Activated gamma-delta T cell (primary cell): ENCODE measurements around the gene TMEM135.
"Not testable (repeated sequence)": the region's sequence is repeated elsewhere in the genome, so short reads cannot be mapped to it uniquely, and the experiment has no call there.

Experiments used
- DNase-seq: peaks from one replicate; lab custom pipeline; 2025; lab: John Stamatoyannopoulos, UW

The TMEM135 gene

GRCh38 chr11:87020764-87021365, 16.9 kb upstream of the TMEM135 start:
- DNase-seq, result no peak

DNA sequence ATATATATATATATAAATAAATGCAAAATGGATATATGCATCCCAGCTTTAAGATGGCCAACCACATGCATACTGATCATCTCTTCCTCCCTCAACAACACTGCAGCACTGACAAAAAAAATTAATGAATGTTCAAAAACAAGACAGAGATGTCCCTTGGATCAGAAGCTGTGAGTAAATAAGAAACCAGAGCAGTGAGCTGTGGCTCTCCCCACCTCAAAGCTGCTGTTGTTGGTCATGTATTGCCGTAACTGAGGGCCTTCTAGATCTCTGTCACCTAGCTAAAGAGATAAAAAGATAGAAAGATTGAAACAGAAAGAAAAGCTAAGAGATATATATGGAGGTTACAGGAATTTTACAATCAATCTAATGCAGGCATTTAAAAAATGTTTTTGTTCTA, 15.5 kb upstream of the TMEM135 start:
- no peak for DNase-seq

GRCh38 chr11:87022738-87023137, 15.0 kb upstream of the TMEM135 start:
- DNase-seq, result no peak

- DNase-seq, result not testable (repeated sequence)
Measured at GRCh38 chr11:87026415-87026814, 11.3 kb upstream of the TMEM135 start.

DNA sequence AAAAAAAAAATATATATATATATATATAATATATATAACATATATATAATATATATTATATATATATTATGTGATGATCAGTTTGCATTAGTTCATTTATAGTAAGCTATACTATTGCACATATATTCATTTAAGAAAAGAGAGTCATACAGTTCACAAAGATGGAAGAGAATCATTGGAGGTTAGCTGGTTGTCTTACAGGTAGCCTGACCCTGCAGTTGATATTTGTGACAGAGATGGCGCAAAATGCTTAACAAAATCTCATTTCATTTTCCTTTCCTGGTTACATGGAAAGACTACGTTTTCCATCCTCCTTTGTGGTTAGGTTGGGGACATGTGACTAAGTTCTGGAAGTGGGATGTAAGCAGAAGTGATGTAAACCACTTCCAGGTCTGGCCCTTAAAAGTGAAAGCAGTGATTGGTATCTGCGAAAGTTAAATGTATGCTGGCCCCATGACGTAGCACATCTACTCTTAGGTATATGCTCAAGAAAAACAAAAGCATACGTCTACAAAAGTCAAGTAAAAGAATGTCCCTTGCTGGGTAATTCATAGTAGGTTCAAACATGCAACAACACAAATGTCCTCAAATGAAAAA, 7.2 kb upstream of the TMEM135 start:
- no peak for DNase-seq

DNA sequence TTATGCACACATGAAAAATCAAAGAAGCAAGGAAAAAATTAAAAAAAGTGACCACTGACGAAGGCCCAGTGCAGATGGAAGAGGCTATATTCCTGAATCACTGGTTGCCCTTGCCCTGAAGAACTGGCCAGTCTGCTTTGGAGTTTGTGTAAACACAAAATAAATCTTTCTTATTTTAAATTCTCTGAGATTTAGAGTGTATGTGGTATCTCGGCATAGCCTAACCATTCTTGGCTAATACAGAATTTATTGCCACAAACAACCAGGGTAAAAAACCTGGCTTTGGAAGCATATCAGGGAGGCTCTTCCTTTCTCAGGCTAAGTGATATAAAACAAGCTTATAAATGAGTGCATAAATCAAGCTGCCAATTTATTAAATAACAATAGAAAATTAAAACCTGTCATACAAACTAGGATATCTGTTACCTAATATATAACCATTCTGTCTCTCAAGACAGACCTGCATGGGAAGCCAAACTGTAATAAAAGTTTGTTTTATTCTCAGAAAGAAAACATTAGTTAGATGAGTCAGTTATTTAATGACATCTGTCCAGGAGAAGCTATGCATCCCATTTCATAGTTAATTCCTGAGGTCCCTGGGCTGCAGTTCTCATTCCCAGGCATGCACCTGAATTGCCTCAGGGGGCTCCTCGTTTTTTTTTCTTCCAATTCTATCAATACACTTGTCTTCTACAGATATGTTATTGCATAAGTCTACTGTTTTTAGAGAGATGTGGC, 6.1 kb upstream of the TMEM135 start:
- no peak for DNase-seq

- DNase-seq, result no peak
Measured at GRCh38 chr11:87033561-87033960, 4.2 kb upstream of the TMEM135 start.

DNA sequence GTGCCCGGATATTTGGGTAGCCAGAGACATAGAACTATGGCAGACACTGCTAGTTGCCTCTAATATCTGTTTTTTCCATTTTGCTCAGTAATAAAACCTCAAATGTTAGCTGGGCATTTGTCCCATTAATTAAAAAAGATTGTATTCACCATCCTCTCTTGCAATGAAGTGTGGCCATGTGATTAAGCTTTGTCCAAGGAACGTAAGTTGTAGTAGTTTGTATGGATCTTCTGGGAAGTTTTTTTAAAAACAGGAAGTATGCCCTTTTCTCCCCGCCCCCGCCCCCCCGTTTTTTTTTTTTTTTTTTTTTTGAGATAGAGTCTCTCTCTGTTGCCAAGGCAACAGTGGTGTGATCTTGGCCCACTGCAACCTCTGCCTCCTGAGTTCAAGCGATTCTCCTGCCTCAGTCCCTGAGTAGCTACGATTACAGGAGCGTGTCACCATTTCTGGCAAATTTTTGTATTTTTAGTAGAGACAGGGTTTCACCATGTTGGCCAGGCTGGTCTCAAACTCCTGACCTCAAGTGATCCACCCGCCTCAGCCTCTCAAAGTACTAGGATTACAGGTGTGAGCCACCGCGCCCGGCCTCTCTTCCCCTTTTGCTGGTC, 1.7 kb upstream of the TMEM135 start:
- no peak for DNase-seq

GRCh38 chr11:87036756-87037449, 831 bp upstream of the TMEM135 start:
- no peak for DNase-seq

DNA sequence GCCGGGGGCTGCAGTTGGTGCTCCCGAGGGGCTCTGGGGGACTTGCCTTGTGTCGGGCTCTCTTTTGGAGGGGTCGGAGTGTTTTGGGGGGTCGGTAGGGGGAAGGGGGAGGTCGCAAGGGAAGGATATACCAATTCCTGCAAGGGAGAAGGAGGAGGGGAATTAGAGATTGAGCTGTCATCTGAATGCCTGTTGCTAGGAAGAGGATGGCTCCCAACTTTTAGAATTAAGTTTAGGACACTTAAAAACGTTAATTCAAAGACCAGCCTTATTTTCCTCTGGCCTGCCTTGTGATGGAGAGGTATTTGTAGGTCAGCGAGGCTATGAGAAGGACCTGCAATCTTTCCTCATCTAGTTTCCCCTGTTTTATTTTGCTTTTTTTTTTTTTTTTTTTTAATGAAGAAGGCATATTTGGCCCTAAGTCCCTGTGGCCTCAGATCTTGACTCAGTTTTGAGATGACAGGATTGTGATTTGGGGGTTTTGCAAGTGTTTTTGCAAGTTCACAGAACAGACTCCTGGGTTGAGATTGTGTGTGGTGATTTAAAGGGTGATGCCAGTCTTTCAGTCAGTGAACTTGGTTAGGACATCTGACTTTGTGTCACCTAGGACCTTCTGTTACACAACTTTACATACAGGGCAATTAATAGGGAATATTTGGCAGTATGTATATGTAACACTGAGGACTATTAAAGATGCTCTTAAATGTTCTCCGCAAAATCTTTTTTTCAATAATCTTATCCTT, 672 bp downstream of the TMEM135 start:
- DNase-seq, result no peak

DNA sequence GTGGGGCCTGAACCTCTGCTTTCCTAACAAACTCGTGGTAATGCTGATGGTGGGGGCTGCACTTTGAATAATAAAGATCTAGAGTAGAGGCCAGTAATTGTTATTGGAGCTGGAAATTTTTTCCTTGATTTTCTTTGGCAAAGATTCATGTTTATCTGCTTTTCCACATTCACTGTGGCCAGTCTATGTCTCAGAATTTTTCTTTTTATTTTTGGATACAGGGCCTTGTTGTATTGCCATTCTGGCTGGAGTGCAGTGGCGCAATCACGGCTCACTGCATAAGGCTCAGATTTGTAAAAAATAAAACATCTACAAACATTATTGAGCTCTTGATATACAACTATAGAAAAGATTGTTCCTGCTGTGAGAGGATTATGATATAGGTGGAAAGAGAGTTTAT, 1.6 kb downstream of the TMEM135 start:
- DNase-seq, result no peak

DNA sequence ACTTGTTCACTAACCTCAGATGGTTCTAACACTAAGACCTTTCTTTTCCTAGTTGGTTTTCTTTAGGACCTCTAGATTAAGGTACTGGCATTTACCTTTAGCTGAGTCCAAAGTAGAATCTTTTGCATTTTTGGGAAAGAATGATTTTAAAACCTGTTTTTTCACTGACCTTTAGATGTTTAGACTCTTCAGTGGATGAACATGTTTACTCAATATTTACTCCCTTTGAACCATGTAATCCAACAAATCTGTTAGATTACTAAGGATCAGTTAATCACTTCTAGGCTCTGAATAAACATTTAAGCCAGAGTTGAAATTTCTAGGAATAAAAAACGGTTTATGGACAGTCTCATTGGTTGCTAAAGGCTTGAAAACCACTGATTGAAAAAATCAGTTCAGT, 6.2 kb downstream of the TMEM135 start:
- no peak for DNase-seq

DNA sequence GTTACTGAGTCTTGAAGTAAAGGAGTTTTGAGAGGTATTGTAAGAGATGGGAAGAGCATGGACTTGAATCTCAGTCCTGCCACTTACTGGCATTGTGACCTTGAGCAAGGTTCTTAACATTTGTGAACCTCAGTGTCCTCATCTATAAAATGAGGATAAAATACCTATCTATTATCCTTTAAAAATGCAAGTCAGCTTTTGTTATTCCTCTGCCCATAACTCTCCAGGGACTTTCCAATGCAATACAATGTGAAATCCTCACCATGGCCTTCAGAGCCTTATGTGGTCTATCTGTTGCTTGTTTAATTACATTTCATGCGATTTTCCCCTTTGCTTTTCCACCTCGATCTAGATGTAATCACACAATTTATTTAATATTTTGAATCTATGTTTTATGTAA, 9.1 kb downstream of the TMEM135 start:
- no peak for DNase-seq

- DNase-seq, result no peak
Measured at GRCh38 chr11:87056091-87056490, 18.4 kb downstream of the TMEM135 start.

DNA sequence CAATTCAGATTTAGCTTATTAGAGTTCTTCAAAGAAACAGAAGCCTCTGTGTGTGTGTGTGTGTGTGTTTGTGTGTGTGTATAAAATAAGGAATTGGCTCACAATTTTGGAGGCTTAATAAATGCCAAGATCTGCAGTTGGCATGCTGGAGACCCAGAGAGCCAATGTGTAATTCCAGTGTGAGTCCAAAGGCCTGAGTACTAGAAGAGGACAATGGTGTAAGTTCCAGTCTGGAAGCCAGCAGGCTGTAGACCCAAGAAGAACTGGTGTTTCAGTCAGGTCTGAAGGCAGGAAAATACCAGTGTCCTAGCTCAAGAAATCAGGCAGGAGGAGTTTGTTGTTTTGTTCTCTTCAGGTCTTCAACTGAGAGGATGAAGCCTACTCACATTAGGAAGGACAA, 20.0 kb downstream of the TMEM135 start:
- DNase-seq, result no peak

DNA sequence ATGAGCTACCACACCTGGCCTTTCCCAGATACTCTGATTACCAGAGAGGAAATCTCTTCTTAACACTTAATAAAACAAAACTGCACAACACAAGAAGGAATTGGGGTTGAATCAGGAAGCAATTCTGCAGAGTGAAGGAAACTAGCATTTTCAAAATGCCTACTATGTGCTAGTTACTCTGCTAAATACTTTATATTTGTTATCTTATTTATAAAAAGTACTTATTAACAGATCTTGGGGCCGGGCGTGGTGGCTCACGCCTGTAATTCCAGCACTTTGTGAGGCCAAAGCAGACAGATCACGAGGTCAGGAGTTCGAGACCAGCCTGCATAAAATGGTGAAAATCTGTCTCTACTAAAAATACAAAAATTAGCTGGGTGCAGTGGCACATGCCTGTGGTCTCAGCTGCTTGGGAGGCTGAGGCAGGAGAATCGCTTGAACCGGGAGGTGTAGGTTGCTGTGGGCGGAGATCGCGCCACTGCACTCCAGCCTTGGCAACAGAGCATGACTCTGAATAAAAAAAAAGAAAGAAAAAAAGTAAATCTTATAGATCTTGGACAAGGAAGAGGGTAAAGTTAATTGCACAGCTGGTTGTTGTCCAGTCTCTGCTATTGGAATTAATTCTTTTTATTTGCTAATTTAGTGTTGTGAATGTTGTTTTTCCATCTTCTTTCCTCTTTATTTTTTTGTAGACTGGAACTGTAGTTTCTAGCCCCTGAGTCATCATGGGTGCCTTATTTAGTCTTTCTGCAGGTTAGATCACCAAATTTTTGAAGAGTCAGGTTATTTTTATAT, 22.1 kb downstream of the TMEM135 start:
- DNase-seq, result no peak

DNA sequence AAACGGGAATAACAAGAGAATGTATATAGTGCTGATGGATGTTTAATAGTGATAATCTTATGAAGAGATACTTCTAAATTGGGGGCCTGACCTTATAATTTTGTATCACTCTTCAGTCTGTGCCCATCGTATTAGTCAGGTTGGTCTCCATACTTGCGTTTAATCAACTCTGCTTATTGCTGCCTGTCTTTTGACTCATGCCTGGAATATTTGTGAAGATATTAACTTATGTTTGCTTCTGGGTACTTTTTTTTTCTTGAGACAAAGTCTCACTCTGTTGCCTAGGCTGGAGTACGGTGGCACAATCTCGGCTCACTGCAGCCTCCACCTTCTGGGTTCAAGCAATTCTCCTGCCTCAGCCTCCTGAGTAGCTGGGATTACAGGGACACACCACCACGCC, 24.0 kb downstream of the TMEM135 start:
- no peak for DNase-seq

- no peak for DNase-seq
Measured at GRCh38 chr11:87063982-87064381, 26.2 kb downstream of the TMEM135 start.

DNA sequence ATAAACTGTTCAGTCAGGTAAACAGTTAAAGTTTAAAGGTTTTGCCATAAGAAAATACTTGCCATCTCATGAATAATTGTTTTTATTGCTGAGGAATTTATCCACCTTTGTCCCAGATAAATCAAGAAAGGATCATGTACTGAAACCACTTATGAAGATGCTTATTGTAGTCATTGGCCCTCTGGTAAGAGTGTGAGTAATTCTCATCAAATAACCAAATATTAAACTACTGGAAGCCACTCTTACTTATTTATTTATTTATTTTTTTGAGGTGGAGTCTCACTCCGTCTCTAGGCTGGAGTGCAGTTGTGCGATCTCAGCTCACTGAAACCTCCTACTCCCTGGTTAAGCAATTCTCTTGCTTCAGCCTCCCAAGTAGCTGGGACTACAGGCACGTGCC, 35.1 kb downstream of the TMEM135 start:
- DNase-seq, result no peak

DNA sequence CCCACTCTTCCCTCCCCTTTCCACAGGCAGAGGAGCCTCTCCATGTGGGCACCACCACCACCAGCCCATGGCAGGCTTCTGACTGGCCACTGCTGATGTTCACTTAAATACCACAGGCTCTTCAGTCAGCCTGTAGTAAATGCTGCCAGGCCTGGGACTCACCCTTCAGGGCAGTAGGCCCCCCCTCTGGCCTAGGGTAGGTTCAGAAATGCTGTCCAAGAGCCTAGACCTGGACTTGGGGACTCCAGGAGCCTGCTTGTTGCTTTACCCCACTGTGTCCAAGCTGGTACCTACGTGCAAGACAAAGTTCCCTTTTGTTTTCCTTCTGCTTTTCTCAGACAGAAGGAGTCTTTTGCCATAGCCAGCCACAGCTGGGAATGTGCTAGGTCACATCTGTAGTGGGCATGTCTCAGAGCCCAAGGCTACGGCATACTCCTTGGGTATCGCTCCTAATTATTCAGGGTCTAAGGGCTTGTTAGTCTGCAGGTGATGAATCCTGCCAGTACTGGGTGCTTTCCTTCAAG, 38.6 kb downstream of the TMEM135 start:
- no peak for DNase-seq
